Mesenchymal stem cell (in vitro differentiated cells and primary cell): ENCODE measurements around the gene TESMIN.
A peak's percentile ranks its signal among the peaks of the same experiment; 100 is the strongest.

Source experiments
- DNase-seq: peaks from one replicate; pipeline ENCODE4 v3.0.0-alpha.2; 2013
- H2AFZ ChIP-seq: one replicate; pipeline ENCODE4 v1.6.1; 2013; ENCODE audit warnings: low read depth, mild to moderate bottlenecking, control low read depth, inconsistent platforms, low read length, moderate library complexity
- H2AK5ac ChIP-seq: 2 replicates; pipeline ENCODE4 v1.6.1; 2013; ENCODE audit warnings: low read length, moderate library complexity, mild to moderate bottlenecking, inconsistent platforms; ENCODE audit not compliant: severe bottlenecking
- H2BK120ac ChIP-seq: one replicate; pipeline ENCODE4 v1.6.1; 2013; ENCODE audit warnings: low read depth, mild to moderate bottlenecking, inconsistent platforms, low read length, moderate library complexity
- H2BK12ac ChIP-seq, 2 experiments: one replicate each; pipeline ENCODE4 v1.6.1; 2013; ENCODE audit warnings: inconsistent platforms in 2 of 2, low read length in 2 of 2, mild to moderate bottlenecking in 2 of 2, moderate library complexity in 2 of 2, control low read depth in 1 of 2
- H2BK15ac ChIP-seq: one replicate; pipeline ENCODE4 v1.6.1; 2013; ENCODE audit warnings: mild to moderate bottlenecking, low read depth, inconsistent platforms; ENCODE audit not compliant: poor library complexity, severe bottlenecking
- H2BK5ac ChIP-seq: 2 replicates; pipeline ENCODE4 v1.6.1; 2013; ENCODE audit warnings: low read depth, mild to moderate bottlenecking, low read length, control low read depth, inconsistent platforms; ENCODE audit not compliant: poor library complexity, severe bottlenecking
- H3K14ac ChIP-seq, 2 experiments: one replicate each; pipeline ENCODE4 v1.6.1; 2013; ENCODE audit warnings: inconsistent platforms in 2 of 2, low read length in 2 of 2, control low read depth in 1 of 2, mild to moderate bottlenecking in 1 of 2, moderate library complexity in 1 of 2
- H3K18ac ChIP-seq, 2 experiments: one replicate each; pipeline ENCODE4 v1.6.1; 2013; ENCODE audit warnings: inconsistent platforms in 2 of 2, low read length in 2 of 2, control low read depth in 1 of 2, low read depth in 1 of 2, mild to moderate bottlenecking in 1 of 2
- H3K23ac ChIP-seq, 2 experiments: one replicate each; pipeline ENCODE4 v1.6.1; 2013; ENCODE audit warnings: inconsistent platforms in 2 of 2, low read length in 2 of 2, mild to moderate bottlenecking in 2 of 2, moderate library complexity in 2 of 2, control low read depth in 1 of 2
- H3K27ac ChIP-seq: 2 replicates; pipeline ENCODE4 v1.5.1; 2013; ENCODE audit warnings: mild to moderate bottlenecking, moderate library complexity, low read length, control low read depth, inconsistent platforms; ENCODE audit not compliant: poor library complexity, severe bottlenecking
- H3K27me3 ChIP-seq, 2 experiments: 2 replicates each; pipeline versions ENCODE4 v1.6.1 to v1.7.0; 2013; ENCODE audit warnings: low read length in 2 of 2, mild to moderate bottlenecking in 2 of 2, moderate library complexity in 2 of 2, control low read depth in 1 of 2, inconsistent platforms in 1 of 2; ENCODE audit not compliant: control insufficient read depth in 1 of 2, insufficient read depth in 1 of 2
- H3K36me3 ChIP-seq, 2 experiments: 2 replicates each; pipeline versions ENCODE4 v1.6.1 to v1.7.0; 2013; ENCODE audit warnings: low read length in 2 of 2, control low read depth in 1 of 2, inconsistent platforms in 1 of 2, low read depth in 1 of 2, mild to moderate bottlenecking in 1 of 2; ENCODE audit not compliant: insufficient read depth in 2 of 2, control insufficient read depth in 1 of 2
- H3K4ac ChIP-seq, 2 experiments: one replicate each; pipeline ENCODE4 v1.6.1; 2013; ENCODE audit warnings: inconsistent platforms in 2 of 2, low read length in 2 of 2, mild to moderate bottlenecking in 2 of 2, moderate library complexity in 2 of 2, control low read depth in 1 of 2, low read depth in 1 of 2
- H3K4me1 ChIP-seq: 2 replicates; pipeline ENCODE4 v1.6.1; 2013; ENCODE audit warnings: low read depth, low read length, control low read depth; ENCODE audit not compliant: control insufficient read depth, insufficient read depth
- H3K4me2 ChIP-seq: 2 replicates; pipeline ENCODE4 v1.6.1; 2013; ENCODE audit warnings: low read length, mild to moderate bottlenecking, inconsistent platforms; ENCODE audit not compliant: poor library complexity, severe bottlenecking
- H3K4me3 ChIP-seq, 2 experiments: 2 replicates each; pipeline versions ENCODE4 v1.5.1 to v1.7.0; 2013; ENCODE audit warnings: low read length in 2 of 2, mild to moderate bottlenecking in 2 of 2, control low read depth in 1 of 2, low read depth in 1 of 2; ENCODE audit not compliant: insufficient read depth in 1 of 2
- H3K79me1 ChIP-seq: replicated peaks from 2 replicates; pipeline ENCODE4 v1.6.1; 2013; ENCODE audit warnings: mild to moderate bottlenecking, control low read depth, low read length, inconsistent platforms; ENCODE audit not compliant: poor library complexity, severe bottlenecking
- H3K9ac ChIP-seq: 2 replicates; pipeline ENCODE4 v1.7.0; 2013; ENCODE audit warnings: mild to moderate bottlenecking, low read length, moderate library complexity
- H3K9me3 ChIP-seq: 2 replicates; pipeline ENCODE4 v1.7.0; 2013; ENCODE audit warnings: mild to moderate bottlenecking, low read length; ENCODE audit not compliant: control insufficient read depth
- H4K8ac ChIP-seq: one replicate; pipeline ENCODE4 v1.6.1; 2013; ENCODE audit warnings: inconsistent platforms, mild to moderate bottlenecking, low read length, moderate library complexity
- H4K91ac ChIP-seq: one replicate; pipeline ENCODE4 v1.6.1; 2013; ENCODE audit warnings: mild to moderate bottlenecking, low read length, inconsistent platforms
- WGBS: methylation state at CpG from one replicate; pipeline ENCODE4 v1.1.7; 2013; ENCODE audit warnings: mixed read lengths; 5-methylcytosine and 5-hydroxymethylcytosine counted together

Gene TESMIN

DNA sequence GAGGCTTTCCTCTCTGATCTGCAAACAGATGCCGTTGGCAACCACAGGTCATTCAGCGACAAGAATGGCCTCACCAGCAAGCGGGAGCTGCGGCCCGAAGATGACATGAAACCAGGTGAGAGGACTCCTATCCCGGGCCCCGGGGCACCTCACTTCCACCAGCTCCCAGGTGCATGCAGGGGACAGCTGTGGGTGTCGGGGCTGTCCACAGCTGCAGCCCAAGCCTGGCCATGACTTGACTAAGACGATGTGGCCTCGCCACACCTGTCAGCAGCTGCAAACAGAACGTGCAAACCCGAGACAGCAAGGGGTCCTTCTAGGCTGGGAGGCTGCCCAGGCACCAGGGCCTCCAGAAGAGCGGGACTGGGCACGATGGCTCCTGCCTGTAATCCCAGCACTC, 63.3 kb downstream of the TESMIN start:
- Histone ChIP-seq H3K4ac (no peak overlapping the region), H2AFZ (no peak overlapping the region), H3K4me3 (peak overlapping the region in 1 of 2 experiments; percentile 9), H3K4me1 (peaks cover 12% of the 10 kb centered on the region), H3K14ac (no peak overlapping the region), H2BK5ac (no peak overlapping the region), H3K23ac (no peak overlapping the region), H3K27me3 (peaks cover 80 to 93% of the 10 kb centered on the region in 2 experiments), H3K18ac (no peak overlapping the region), H2BK12ac (no peak overlapping the region), H2AK5ac (no peak overlapping the region), H3K9ac (no peak overlapping the region), H3K4me2 (no peak overlapping the region), H2BK120ac (no peak overlapping the region), H2BK15ac (no peak overlapping the region), H4K8ac (no peak overlapping the region), H4K91ac (no peak overlapping the region), H3K36me3 (no peaks in the 10 kb centered on the region), H3K27ac (no peak overlapping the region), H3K9me3 (no peaks in the 10 kb centered on the region), H3K79me1 (no peaks in the 10 kb centered on the region)
- 92% methylated on average over 14 of the region's 14 CpGs for WGBS
- DNase-seq, result no peak

DNA sequence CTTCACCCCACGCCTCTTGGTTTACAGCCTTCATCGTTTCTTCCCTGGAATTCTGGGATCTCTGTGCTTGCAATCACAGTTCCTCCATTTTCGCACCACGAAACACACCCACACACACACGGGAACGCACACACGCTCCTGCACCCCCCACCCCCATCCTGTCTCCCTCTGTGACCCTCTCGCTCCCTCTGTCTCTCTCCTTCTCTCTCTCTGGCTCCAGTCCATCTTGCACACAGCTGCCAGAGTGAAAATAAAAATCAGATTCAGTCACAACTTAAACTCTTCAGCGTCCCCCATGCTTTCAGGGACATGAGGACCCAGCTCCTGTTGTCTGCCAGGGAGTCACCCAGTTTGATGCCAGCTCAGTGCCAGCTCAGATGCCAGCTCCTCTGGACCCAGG, 64.0 kb downstream of the TESMIN start:
- no peak overlapping the region for H3K27ac ChIP-seq
- no peak for DNase-seq
- no peak overlapping the region for H2BK120ac ChIP-seq
- no peak overlapping the region for H4K91ac ChIP-seq
- H3K9ac ChIP-seq, result no peak overlapping the region
- H2BK5ac ChIP-seq, result no peak overlapping the region
- no peak overlapping the region for H3K4me2 ChIP-seq
- H2BK15ac ChIP-seq, result no peak overlapping the region
- 93% methylated on average over 9 of the region's 9 CpGs for WGBS
- no peak overlapping the region for H3K4me3 ChIP-seq
- H3K9me3 ChIP-seq, result no peaks in the 10 kb centered on the region
- no peak overlapping the region for H2BK12ac ChIP-seq
- no peak overlapping the region for H3K14ac ChIP-seq
- no peak overlapping the region for H3K23ac ChIP-seq
- no peak overlapping the region for H3K4ac ChIP-seq
- H4K8ac ChIP-seq, result no peak overlapping the region
- peaks cover 12% of the 10 kb centered on the region for H3K4me1 ChIP-seq
- H2AK5ac ChIP-seq, result no peak overlapping the region
- no peak overlapping the region for H2AFZ ChIP-seq
- no peak overlapping the region for H3K18ac ChIP-seq
- H3K79me1 ChIP-seq, result no peaks in the 10 kb centered on the region
- H3K27me3 ChIP-seq, result peaks cover 85 to 94% of the 10 kb centered on the region in 2 experiments
- H3K36me3 ChIP-seq, result no peaks in the 10 kb centered on the region

DNA sequence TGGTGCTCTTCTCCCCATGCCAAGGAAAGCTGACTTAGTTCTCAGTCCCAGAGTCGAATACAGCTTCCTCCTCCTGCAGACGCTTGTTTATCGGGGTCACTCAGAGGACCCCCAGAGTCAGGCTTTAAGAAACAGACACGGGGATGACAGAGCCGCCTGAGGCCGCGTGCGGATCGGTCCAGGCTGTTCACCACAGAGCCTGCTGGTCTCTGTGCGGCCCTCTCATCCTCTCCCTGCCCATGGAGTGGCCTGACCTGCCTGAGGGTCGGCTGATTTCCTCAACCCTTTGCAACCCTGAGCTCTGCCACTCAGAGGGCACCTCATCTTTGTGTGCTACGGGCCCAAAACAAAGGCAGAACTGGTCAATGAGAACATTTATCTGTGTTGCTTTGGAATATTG, 64.8 kb downstream of the TESMIN start:
- WGBS, result 90% methylated on average over 12 of the region's 12 CpGs
- no peak overlapping the region for H3K4me2 ChIP-seq

DNA sequence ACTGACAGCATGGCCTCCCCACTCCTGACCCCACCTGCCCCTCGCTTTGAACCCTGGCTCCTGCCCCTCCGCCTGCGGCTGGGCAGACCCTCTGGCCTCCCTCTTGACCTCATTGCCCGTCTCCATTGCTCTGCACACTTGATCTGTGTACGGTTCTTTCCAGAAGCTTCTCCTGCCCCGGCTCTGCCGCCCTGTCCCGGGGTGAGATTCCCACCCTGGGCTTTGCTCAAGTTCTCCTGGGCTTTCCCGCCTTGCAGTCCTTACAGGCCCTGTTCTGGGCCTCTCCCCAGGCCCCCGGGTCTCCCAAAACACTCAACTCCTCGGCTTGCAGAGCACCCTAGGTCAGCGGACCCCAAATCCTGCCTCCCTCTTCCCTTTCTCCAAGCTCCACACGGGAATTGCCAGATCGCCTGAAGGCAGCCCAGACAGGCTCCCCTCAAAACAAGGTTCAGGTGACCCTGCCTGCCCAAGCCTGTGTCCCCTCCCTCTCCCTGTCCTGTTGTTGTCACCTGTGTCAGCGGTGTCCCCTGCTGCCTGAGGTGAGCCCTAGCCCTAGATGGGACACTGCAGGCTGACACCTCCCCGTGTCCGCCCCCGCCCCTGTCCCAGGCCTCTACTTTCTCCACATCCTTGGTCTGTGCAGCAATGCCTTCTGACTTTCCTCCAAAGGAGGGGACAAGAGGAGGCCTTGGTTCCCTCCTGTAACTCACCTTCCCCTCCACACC, 65.5 kb downstream of the TESMIN start:
- peaks cover 12% of the 10 kb centered on the region for H3K4me1 ChIP-seq
- H2AK5ac ChIP-seq, result no peak overlapping the region
- H2AFZ ChIP-seq, result no peak overlapping the region
- no peak overlapping the region for H3K9ac ChIP-seq
- H2BK120ac ChIP-seq, result no peak overlapping the region
- H2BK15ac ChIP-seq, result no peak overlapping the region
- DNase-seq, result no peak
- H3K27me3 ChIP-seq, result peaks cover 78 to 85% of the 10 kb centered on the region in 2 experiments
- H4K8ac ChIP-seq, result no peak overlapping the region
- 86% methylated on average over 18 of the region's 18 CpGs for WGBS
- H3K4me3 ChIP-seq, result no peak overlapping the region
- H3K27ac ChIP-seq, result no peak overlapping the region
- H3K4ac ChIP-seq, result no peak overlapping the region
- no peaks in the 10 kb centered on the region for H3K79me1 ChIP-seq
- H2BK12ac ChIP-seq, result no peak overlapping the region
- H3K23ac ChIP-seq, result no peak overlapping the region
- H3K9me3 ChIP-seq, result no peaks in the 10 kb centered on the region
- H3K18ac ChIP-seq, result no peak overlapping the region
- no peak overlapping the region for H4K91ac ChIP-seq
- no peak overlapping the region for H3K14ac ChIP-seq
- H3K4me2 ChIP-seq, result no peak overlapping the region
- no peak overlapping the region for H2BK5ac ChIP-seq
- no peaks in the 10 kb centered on the region for H3K36me3 ChIP-seq

More for the DNA sequence above, 64.8 kb downstream of the TESMIN start:
- Histone ChIP-seq H4K91ac (no peak overlapping the region), H2BK12ac (no peak overlapping the region), H3K18ac (no peak overlapping the region), H3K27me3 (peaks cover 81 to 88% of the 10 kb centered on the region in 2 experiments), H3K4ac (no peak overlapping the region), H2BK15ac (no peak overlapping the region), H3K36me3 (no peaks in the 10 kb centered on the region), H2BK120ac (no peak overlapping the region), H4K8ac (no peak overlapping the region), H3K9ac (no peak overlapping the region), H3K4me1 (peaks cover 12% of the 10 kb centered on the region), H3K23ac (no peak overlapping the region), H3K14ac (no peak overlapping the region), H3K9me3 (no peaks in the 10 kb centered on the region), H2AFZ (no peak overlapping the region), H2AK5ac (no peak overlapping the region), H3K79me1 (no peaks in the 10 kb centered on the region), H3K27ac (no peak overlapping the region), H2BK5ac (no peak overlapping the region), H3K4me3 (no peak overlapping the region)
- DNase-seq, result no peak
